ENCODE results near the gene GPR107. TPM values are rescaled to one million over a fixed set of nuclear protein-coding genes. Genes with fewer than 3 reads are reported as not detected.

The GPR107 gene
- total RNA-seq, 1 donor from 2014 or later: 58.7 TPM

DNA sequence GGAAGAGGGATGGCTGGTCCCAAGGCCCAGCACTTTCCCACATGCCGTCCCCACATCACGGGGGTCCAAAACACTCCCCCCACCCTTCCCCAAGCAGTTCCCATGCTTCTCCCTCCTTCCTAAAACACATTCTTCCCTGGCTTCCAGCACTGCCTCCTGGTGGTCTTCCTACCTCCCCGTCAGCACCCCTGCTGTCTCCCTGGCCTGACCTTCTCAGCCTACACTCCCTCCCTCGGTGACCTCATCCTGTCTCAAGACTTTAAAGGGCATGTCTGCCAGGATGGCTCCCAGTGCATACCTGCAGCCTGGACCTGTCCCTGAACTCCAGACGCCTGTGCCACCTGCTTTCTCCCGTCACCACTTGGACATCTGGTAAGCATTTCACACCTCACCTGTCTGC, 114.2 kb downstream of the GPR107 start:
- Mint-ChIP-seq H3K27me3 (ENCODE audit: low read depth, unreplicated experiment) (peaks cover 11% of the 10 kb centered on the region), H3K36me3 (ENCODE audit: low read depth, unreplicated experiment) (peaks cover 4% of the 10 kb centered on the region), H3K4me3 (ENCODE audit: unreplicated experiment) (no peak overlapping the region), H3K9me3 (ENCODE audit: unreplicated experiment) (peaks cover 4% of the 10 kb centered on the region), H3K4me1 (ENCODE audit: low read depth, unreplicated experiment) (peaks cover 8% of the 10 kb centered on the region), H3K27ac (ENCODE audit: unreplicated experiment) (no peak overlapping the region)
- Histone ChIP-seq H3K4me3 (ENCODE audit: insufficient read depth, low read depth, low read length) (no peak overlapping the region), H2AFZ (ENCODE audit: low read depth, low read length) (no peak overlapping the region), H4K20me1 (ENCODE audit: insufficient read depth, low read length) (no peaks in the 10 kb centered on the region), H3K4me1 (ENCODE audit: insufficient read depth, low read length) (peaks cover 4% of the 10 kb centered on the region), H3K9ac (ENCODE audit: low read length) (no peak overlapping the region), H3K36me3 (ENCODE audit: insufficient read depth, low read length) (no peaks in the 10 kb centered on the region), H3K27ac (ENCODE audit: low read depth, low read length) (no peak overlapping the region), H3K27me3 (ENCODE audit: insufficient read depth, low read length) (no peaks in the 10 kb centered on the region), H3K9me3 (ENCODE audit: insufficient read depth, low read depth, low read length) (no peaks in the 10 kb centered on the region), H3K79me2 (ENCODE audit: insufficient read depth, low read length) (peaks cover 2% of the 10 kb centered on the region), H3K4me2 (ENCODE audit: low read length) (no peak overlapping the region)
- DNase-seq (ENCODE audit: low read depth) (no peak), FAIRE-seq (no peak)
- no peak for TF ChIP-seq EZH2 (IDR thresholded peaks at IDR 0.05; ENCODE audit: insufficient read depth, low read length)
- TF ChIP-seq, protein P1, sequence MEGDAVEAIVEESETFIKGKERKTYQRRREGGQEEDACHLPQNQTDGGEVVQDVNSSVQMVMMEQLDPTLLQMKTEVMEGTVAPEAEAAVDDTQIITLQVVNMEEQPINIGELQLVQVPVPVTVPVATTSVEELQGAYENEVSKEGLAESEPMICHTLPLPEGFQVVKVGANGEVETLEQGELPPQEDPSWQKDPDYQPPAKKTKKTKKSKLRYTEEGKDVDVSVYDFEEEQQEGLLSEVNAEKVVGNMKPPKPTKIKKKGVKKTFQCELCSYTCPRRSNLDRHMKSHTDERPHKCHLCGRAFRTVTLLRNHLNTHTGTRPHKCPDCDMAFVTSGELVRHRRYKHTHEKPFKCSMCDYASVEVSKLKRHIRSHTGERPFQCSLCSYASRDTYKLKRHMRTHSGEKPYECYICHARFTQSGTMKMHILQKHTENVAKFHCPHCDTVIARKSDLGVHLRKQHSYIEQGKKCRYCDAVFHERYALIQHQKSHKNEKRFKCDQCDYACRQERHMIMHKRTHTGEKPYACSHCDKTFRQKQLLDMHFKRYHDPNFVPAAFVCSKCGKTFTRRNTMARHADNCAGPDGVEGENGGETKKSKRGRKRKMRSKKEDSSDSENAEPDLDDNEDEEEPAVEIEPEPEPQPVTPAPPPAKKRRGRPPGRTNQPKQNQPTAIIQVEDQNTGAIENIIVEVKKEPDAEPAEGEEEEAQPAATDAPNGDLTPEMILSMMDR (IDR thresholded peaks at IDR 0.05; ENCODE audit: insufficient read depth, low read depth, low read length): no peak

DNA sequence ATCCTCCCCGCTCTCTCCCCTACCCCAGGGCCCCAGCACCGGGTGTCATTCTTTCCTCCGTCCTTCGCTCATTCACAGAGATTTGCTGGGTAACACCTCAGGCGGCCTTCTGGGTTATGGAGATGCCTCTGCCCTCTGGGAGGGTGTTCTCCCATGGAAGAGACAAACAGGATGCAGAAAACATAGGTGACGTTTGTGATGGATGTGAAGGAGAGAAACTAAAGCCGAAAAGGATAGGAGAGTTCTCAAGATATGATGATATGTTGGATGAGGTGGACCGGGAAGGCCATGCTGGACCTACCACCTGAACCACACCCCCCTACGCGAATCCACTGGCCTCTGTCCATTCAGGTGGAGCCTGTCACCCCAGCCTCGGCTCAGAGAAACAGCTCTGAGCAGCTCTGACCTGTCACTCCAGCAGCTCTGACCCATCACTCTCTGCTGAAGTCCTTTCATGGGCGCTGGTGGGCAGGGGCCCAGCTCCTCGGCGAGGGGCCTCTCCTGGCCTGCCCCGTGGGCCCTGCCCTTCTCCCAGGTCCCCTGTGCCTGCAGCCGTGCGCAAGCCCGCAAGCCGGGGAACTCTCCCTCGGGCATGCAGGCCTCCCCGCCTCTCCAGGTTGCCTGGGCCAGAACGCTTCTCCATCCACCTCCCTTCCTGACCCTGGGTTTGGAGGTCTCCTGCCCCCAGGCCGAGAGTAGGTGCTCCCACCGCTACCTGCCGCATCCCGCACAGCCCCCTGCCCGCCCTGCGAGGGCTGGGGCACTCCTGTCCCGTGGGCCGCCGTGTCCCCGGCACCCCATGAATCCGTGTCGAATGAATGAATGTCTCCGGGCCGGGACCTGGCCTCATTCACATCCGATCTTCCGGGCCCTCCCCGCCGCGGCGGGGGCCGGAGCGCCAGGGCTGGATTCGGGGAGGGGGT, 117.8 kb downstream of the GPR107 start:
- peaks cover 38% of the 10 kb centered on the region for H3K79me2 ChIP-seq (ENCODE audit: insufficient read depth, low read length)
- H3K27ac ChIP-seq (ENCODE audit: low read depth, low read length): no peak overlapping the region
- peaks cover 18% of the 10 kb centered on the region for H3K4me1 Mint-ChIP-seq (ENCODE audit: low read depth, unreplicated experiment)
- H3K27me3 ChIP-seq (ENCODE audit: insufficient read depth, low read length): no peaks in the 10 kb centered on the region
- peak overlapping the region; percentile 71 for H3K9ac ChIP-seq (ENCODE audit: low read length)
- H3K4me1 ChIP-seq (ENCODE audit: insufficient read depth, low read length): peaks cover 16% of the 10 kb centered on the region
- H3K36me3 Mint-ChIP-seq (ENCODE audit: low read depth, unreplicated experiment): peaks cover 5% of the 10 kb centered on the region
- H4K20me1 ChIP-seq (ENCODE audit: insufficient read depth, low read length): peaks cover 34% of the 10 kb centered on the region
- H3K36me3 ChIP-seq (ENCODE audit: insufficient read depth, low read length): no peaks in the 10 kb centered on the region
- FAIRE-seq (no peak), DNase-seq (ENCODE audit: low read depth) (no peak)
- peaks cover 4% of the 10 kb centered on the region for H3K9me3 Mint-ChIP-seq (ENCODE audit: unreplicated experiment)
- peak overlapping the region; percentile 75 for H2AFZ ChIP-seq (ENCODE audit: low read depth, low read length)
- no peak for TF ChIP-seq EZH2 (IDR thresholded peaks at IDR 0.05; ENCODE audit: insufficient read depth, low read length)
- TF ChIP-seq, protein P1 (IDR thresholded peaks at IDR 0.05; ENCODE audit: insufficient read depth, low read depth, low read length): no peak
- no peaks in the 10 kb centered on the region for H3K9me3 ChIP-seq (ENCODE audit: insufficient read depth, low read depth, low read length)
- H3K4me3 Mint-ChIP-seq (ENCODE audit: unreplicated experiment): peak overlapping the region; percentile 84
- H3K4me2 ChIP-seq (ENCODE audit: low read length): peak overlapping the region; percentile 86
- peaks cover 11% of the 10 kb centered on the region for H3K27me3 Mint-ChIP-seq (ENCODE audit: low read depth, unreplicated experiment)
- H3K4me3 ChIP-seq (ENCODE audit: insufficient read depth, low read depth, low read length): peak overlapping the region; percentile 44
- peak overlapping the region; percentile 88 for H3K27ac Mint-ChIP-seq (ENCODE audit: unreplicated experiment)

Data from astrocyte (in vitro differentiated cells and primary cell).